HG03460 (cell line): Measurements from ENCODE around the gene SSR1.
"Not testable (repeated sequence)": the region's sequence is repeated elsewhere in the genome, so short reads cannot be mapped to it uniquely, and the experiment has no call there.

Experiments
- ATAC-seq: cut with Tn5 transposase; IDR thresholded peaks from one replicate; pipeline ENCODE4 v1.9.1; 2021; ENCODE audit not compliant: unreplicated experiment

The SSR1 gene

DNA sequence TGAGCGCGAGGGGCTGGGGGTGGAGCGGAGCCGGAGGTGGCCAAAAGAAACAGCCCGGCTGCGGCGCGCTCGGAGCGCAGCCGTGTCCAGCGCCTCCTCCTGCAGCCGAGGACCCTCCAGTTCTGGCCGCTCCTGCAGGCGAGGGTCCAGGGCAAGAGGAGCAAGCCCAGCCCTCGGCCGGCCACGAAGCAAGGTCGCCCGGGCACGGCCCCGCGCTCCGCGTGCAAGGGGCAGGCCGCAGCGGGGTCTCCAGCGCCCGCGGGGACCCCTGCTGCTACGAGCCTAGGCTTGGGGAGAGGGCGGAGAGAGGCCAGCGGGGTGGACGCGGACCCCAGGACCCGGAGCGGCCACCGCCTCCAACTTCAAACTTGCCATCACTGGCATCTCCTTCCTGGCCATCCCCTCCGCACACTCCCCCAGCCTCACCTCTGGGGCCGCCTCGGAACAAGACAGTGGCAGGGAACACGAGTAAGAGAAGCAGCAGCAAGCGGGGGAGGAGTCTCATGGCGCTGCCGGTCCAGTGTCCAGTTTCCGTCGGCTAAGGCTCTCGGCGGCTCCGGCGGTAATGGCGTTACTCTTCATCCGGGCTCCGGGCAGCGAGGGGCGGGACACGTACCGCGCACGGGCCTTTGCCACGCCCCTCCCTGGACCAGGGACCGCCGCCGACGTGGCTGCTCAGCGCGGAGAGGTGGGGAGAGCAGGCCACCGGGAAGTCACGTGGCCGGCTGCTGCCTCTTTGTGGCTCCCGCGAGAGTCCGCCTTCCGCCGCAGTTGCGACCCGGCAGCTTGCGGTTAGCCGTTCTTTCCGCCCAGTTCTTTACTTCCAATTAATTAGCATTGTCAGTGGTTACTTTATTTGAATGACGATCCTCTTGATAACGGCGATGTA, at the start of gene SSR1:
Gene SSR1 (minus strand): TSS at position 584 of the 889 bp plus-strand sequence. CDS start 79 bp downstream, at position 505.
- ATAC-seq, result peak; percentile 98

DNA sequence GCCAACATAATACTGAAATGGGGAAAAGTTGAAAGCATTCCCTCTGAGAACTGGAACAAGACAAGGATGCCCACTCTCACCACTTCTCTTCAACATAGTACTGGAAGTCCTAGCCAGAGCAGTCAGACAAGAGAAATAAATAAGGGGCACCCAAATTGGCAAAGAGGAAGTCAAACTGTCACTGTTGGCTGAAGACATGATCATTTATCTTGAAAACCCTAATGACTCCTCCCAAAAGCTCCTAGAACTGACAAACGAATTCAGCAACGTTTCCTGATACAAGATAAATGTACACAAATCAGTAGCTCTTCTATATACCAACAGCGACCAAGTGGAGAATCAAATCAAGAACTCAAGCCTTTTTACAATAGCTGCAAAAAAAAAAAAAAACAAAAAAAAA, 38.9 kb upstream of the SSR1 start:
- ATAC-seq, result not testable (repeated sequence)

DNA sequence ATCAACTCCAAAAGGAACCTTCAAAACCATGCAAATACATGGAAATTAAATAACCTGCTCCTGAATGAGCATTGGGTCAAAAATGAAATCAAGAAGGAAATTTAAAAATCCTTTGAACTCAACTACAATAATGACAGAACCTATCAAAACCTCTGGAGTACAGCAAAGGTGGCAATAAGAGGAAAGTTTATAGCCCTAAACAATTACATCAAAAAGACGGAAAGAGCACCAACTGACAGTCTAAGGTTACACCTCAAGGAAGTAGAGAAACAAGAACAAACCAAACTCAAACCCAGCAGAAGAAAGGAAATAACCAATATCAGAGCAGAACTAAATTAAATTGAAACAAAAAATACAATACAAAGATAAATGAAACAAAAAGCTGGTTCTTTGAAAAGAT, 37.6 kb upstream of the SSR1 start:
- not testable (repeated sequence) for ATAC-seq

DNA sequence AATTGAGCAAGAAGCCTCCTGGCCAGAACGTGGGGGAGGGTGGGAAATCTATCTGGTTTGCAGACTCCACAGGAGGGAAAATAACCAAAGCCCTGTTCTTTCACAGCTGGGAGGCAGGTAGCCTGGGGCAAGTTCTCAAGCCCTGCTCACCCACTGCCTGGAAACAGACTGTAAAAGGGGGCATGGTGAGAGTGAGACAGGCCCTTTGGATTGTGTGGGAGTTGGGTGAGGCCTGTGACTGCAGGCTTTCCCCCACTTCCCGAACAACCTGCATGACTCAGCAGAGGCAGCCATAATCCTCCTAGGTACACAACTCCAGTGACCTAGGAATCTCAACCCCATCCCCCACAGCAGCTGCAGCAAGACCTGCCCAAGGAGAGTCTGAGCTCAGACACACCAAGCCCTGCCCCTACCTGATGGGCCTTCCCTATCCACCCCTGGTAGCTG, 34.6 kb upstream of the SSR1 start:
- not testable (repeated sequence) for ATAC-seq

DNA sequence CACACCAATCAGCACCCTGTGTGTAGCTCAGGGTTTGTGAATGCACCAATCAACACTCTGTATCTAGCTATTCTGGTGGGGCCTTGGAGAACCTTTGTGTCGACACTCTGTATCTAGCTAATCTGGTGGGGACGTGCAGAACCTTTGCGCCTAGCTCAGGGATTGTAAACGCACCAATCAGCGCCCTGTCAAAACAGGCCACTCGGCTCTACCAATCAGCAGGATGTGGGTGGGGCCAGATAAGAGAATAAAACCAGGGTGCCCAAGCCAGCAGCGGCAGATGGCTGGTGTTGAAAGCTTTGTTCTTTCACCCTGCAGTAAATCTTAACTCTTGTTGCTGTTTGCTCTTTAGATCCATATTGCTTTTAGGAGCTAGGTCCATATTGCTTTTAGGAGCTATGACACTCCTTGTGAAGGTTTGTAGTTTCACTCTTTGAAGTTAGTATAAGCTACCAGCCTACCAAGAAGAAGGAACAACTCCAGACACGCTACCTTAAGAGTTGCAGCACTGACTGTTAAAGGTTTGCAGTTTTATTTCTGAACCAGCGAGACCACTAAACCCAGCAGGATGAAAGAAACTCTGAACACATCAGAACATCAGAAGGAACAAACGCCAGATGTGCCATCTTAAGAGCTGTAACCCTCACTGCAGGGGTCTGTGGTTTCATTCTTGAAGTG, 31.9 kb upstream of the SSR1 start:
- not testable (repeated sequence) for ATAC-seq

DNA sequence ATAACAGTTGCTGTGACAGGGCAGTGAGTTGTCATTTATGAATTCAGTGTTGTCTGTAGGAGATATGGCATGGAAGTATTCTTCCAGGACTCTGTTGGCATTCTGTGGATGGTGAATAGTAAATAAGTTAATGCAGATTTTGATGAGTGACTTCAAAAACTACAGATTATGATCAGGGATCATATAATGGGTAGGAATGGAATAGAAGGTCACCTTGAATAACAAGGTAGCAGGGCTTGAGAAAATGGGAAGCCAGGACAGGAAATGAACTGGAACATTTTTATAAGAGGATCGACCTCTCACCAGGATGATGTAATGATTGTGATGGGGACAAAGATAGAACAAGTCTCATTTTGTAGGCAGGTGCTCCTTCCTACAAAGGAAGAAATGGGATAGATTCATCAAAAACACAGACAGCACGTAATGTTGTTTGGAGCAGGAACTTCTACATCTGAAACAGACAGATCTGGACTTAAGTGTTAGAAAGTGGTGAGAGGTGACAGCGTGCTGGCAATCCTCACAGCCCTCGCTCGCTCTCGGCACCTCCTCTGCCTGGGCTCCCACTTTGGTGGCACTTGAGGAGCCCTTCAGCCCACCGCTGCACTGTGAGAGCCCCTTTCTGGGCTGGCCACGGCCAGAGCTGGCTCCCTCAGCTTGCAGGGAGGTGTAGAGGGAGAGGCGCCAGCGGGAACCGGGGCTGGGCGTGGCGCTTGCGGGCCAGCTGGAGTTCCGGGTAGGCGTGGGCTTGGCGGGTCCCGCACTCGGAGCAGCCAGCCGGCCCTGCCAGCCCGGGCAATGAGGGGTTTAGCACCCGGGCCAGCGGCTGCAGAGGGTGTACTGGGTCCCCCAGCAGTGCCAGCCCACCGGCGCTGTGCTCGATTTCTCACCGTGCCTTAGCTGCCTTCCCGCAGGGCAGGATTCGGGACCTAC, 30.8 kb upstream of the SSR1 start:
- ATAC-seq, result no peak

DNA sequence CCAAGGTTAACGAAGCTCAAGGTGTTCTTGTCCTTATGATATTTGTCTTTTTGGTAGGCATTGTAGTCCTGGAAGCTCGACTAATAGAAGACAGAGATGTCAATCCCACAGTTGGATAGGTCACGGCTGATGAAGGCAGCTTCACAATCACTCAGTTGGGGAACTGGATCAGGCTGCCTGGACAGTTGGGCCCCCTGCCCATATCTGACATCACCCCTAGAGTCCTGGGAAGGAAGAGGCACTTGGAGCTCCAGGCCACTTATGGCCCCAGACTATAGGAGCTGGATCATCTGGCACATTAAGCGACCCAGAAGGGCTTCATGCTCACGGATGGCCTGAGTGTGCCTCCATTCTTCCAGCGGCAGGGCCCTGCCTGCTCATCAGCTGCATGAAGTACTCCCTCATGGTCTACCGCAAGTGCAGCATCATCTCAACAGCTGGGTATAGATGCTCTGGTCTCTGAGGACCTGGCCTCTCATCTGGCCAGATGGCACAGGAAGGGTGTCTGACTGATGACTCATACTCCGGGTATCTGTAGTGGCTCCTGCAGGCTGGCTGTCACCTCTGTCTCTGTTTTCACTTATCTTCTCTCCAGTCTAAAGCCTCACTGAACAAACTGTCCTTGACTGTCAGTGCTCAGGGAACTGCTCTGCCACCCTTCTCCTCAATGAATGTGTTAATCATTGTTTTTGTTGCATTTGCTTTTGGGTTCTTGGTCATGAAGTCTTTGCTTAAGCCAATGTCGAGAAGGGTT, 29.2 kb upstream of the SSR1 start:
- peak; percentile 85 for ATAC-seq

DNA sequence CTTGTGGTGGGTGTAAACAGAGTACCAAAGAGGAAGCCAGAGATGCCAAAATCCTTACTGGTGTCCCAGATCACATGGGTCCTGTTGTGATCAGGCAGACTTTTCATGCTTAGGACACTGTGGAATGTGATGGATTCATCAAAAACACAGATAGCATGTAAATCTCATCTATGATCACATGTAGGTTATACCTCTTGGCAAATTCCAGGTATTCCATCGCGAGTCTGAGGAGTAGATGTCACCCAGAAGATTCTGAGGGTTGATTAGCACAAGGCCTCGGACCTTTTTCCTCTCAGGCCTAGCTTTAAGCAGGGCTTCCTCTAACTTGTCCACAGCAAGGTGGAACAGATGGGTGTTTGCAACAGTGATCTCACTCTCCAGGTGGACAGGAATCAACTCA, 28.3 kb upstream of the SSR1 start:
- no peak for ATAC-seq

DNA sequence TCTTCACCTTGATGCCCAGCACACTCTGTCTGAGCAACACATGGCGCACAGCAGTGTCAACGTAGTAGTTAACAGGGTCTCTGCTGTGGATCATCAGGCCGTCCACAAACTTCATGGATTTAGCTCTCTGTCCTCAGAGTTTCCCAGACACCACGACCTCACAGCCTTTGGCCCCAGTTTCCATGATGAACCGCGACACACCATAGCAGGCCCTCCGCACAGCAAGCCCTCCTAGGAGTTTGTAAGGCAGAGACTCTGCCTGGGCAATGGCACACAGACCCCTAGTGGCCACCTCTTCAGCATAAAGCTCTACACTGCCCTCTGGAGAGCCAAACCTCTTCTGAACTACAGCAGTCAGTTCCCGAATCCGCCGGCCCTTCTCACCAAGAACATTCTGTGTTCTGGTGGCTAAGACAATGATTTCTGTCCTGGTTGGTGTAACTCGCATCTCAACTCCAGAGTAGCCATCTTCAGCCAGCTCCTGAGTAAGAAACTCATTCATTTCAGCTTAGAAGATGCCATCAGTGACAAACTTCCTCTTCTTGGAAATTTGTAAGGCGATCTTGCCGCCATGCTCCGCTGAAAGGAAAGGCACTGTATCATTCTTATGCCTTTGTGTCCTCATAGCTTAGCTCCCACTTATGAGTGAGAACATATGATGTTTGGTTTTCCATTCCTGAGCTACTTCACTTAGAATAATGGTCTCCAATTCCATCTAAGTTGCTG, 26.2 kb upstream of the SSR1 start:
- ATAC-seq, result not testable (repeated sequence)

DNA sequence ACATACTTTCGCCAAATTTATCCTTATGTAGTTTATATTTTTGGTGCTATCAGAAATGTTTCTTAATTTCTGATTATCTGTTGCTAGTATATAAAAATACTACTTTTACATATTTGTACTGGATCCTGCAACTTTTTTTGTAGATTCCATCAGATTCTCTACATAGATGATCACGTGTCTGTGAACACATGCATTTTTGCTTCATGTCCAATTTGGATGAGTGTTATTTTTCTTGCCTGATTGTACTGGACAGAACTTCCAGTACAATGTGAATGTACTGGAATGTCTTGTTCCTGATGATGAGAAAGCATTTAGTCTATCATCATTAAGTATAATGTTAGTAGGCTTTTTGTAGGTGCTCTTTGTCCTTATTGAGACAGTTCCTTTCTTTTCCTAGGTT, 25.0 kb upstream of the SSR1 start:
- ATAC-seq, result no peak

DNA sequence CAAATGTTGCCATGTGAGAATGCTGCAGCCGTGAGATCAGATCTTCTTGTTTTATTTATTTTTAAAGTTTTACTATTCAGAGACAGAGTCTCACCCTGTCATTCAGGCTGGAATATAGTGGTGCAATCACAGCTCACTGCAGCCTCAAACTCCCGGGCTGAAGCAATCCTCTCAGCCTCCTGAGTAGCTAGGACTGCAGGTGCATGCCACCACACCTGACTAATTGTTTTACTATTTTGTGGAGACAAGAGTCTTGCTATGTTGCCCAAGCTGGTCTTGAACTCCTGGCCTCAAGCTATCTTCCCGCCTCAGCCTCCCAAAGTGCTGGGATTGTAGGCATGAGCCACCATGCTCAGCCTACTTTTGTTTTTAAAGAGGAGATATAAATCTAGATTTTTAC, 22.5 kb upstream of the SSR1 start:
- ATAC-seq, result no peak

DNA sequence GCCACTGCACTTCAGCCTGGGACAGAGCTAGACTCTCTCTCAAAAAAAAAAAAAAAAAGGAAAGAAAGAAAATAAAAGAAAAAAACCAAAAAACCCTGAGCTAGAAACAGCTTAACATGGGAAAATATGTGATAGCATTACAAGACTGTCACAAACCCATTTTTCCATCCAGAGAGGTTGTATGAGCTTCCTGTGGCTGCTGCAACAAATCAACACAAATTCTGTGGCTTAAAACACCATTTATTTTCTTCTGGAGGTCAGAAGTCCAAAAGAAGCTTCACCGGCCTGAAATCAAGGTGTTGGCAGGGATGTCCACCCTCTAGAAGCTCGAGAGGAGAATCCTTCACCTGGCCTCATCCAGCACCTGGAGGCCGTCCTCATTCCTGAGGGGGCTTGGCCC, 21.7 kb upstream of the SSR1 start:
- ATAC-seq, result no peak

DNA sequence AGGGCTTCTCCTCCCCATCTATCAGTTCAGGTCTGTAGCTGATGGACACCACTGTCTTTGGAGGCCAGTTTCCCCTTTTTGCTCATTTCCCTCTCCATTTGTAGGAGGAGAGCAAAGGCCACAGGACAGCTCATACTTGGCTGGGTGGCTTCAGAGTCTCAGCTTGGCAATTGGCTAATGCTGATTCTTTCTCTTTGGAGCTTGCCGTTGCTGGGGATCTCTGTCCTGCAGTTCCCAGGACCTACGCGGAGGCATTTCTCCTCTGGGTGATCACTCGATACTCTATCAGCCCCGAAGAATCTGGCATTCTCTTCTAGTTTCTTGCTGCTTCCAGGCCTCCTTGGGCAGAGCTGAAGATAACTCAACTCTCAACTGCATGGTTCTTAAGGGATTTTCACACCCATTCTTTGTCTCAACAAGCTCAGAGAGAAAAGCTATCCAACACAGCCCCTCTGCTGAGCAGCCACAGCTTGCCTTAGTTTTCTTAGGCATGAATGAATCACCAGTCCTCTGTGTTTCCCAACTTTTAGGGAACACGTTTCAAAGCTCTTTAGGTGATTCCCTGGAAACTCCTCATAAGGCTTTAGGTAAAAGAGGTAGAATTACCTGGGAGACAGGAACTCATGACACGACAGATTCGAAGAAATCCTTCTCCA, 19.2 kb upstream of the SSR1 start:
- ATAC-seq, result no peak

DNA sequence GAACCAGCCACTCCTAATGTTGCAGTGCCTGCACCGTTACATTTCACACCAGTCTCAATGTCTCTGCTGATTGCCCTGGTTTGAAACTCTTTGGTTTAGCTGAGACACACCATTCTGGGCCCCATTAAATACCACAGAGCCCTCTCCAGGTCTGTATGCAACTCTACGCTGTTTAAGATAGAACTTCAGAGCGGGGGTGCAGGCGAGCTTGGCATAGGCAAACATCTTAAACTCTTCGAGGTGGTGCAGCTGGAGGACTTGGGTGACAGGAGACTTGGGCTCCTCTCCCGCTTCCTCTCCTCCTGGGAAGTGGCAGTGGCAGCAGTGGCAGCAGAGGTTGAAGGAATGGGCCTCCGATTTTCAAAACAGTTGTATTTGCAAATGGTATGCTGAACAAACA, 18.5 kb upstream of the SSR1 start:
- ATAC-seq, result no peak

DNA sequence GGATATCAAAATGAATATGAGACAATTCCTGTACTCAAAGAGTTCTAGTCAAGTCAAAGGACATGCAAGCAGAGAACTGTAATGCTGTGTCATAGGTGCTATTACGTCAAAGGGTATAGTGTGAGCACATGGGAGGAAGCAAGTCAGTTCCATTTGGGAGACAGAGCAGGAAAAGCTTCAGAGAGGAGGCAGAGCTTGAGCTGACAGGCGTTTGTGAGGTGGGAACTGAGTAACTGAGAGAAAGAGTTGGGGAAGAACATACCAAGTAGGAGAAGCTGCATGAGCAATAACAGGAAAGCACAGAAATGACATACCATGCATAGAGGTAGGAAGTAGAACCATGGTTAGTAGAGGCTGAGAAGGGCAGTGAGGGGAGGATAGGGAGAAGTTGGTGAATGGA, 15.2 kb upstream of the SSR1 start:
- no peak for ATAC-seq

DNA sequence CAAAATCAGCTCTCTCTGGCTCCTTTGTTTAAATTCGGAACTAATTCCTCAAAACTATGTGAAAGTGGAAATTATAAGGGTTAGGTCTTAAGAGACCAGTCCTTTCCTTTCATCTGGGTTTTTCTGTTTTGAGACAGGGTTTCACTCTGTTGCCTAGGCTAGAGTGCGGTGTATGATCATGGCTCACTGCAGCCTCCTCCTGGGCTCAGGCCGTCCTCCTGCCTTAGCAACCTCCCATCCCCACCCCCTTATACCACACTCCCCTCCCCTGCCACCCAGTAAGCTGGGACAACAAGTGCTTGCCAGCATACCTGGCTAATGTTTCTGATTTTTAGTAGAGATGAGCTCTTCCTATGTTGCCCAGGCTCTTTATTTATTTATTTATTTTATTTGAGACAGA, 12.8 kb upstream of the SSR1 start:
- no peak for ATAC-seq

DNA sequence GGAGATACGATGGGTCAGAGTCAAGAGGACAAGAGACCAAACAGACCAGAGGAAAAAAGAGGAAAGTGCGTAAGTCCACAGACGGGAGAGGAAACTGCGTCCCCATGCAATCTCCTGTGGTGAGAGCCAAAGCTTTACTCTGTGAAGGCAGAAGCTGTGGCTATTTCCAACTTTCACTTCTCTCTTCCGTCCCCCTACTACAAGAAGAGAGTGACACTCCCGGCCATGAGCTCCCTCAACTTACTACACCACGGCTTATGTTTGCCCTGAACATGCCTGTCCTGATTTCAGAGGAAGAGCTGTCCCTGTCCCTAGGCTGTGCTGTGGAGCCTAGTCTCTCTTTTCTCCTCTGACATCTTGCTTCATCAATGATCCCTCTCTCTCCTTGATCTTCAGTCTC, 11.5 kb upstream of the SSR1 start:
- ATAC-seq, result peak; percentile 70

DNA sequence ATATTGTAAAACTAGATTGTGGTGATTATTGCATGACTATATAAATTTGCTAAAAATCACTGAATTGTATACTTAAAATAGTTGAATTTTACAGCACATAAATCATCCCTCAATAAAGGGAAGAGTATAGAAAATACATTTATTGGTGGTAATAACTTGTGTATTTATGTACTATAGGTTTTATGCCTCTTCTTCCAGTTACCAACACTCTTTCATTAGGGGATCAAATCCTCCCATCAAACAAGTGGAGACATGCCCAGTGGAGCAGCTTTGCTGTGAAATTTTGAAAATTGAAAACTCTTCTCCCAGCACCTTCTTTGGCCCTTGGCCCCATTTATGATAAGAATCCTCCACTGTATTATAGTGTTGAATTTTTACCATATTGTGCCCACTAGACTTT, 10.1 kb upstream of the SSR1 start:
- no peak for ATAC-seq

DNA sequence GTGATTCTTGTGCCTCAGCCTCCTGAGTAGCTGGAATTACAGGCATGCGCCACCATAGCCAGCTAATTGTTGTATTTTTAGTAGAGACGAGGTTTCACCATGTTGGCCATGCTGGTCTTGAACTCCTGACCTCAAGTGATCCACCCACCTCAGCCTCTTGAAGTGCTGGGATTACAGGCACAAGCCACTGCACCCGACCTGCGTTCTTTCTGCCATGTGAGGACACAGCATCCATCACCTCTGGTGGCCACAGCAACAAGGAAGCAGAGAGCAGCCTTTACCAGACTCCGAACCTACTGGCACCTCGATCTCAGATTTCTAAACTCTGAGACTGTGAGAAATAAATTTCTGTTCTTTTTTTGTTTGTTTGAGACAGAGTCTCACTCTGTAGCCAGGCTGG, 8.9 kb upstream of the SSR1 start:
- not testable (repeated sequence) for ATAC-seq
